ENCODE measurements around the gene CYBA. TPM values are rescaled to one million over a fixed set of nuclear protein-coding genes. Genes with fewer than 3 reads are reported as not detected.

Gene CYBA
- total RNA-seq (ENCODE audit: low replicate concordance) = 41.5 and 98.0 TPM in 2 replicates

- peak; percentile 39 for DNase-seq (ENCODE audit: low read depth)
- no peak for TF ChIP-seq CTCF (IDR thresholded peaks at IDR 0.05; ENCODE audit: insufficient read depth, low read length)
- peak within 1 kb of the TSS; percentile 77 for H3K4me3 ChIP-seq (ENCODE audit: low read depth, low read length)
These were observed at the start of gene CYBA for GRCh38 chr16:88650749-88651275. TSS of gene CYBA (minus strand) at chr16:88651053. CDS start at chr16:88651013, 40 bp downstream.

GRCh38 chr16:88700322-88700635 lies 49.4 kb upstream of the CYBA start:
- no peak for TF ChIP-seq CTCF (IDR thresholded peaks at IDR 0.05; ENCODE audit: insufficient read depth, low read length)
- H3K4me3 ChIP-seq (ENCODE audit: low read depth, low read length) = no peak overlapping the region
- no peak for DNase-seq (ENCODE audit: low read depth)

DNA sequence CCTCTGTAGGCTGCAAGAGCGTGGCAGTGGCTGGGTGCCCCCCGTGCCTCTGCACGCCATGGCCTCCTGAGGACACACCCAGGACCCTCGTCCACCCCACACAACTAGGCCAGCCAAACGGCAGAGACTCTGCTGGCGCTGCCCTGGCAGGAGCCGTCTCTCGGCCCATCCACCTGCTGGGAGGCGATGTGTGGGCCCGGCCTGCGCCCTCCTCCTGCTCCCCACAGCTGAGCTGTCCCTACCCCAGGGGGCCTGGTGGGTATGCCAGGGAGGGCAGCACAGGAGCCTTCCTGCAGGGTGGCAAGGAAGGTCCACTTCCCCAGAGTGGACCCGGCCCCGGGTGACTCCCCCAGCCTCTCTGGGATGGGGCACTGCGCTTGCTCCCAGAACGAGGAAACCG lies 48.3 kb upstream of the CYBA start:
- no peak overlapping the region for H3K4me3 ChIP-seq (ENCODE audit: low read depth, low read length)
- DNase-seq (ENCODE audit: low read depth) = no peak

DNA sequence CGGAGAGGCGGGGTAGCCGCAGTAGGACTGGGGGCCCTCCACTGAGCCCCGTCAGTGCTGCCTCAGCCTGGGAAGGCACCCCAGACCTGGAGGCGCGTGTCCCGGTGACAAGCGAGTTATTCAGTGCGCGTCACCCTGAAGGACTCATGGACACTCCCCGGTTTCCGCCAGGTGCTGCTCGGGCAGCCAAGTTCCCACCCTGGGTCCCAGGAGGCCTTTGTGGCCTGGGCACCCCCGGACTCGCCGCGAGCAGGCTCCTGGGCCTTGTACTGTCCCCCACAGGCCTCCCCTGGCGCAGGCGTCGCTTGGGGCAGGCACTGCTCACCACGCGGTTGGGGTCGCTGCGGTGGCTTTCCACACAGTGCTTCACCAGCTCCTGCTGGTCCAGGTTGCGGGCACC lies 47.8 kb upstream of the CYBA start:
- no peak for TF ChIP-seq CTCF (IDR thresholded peaks at IDR 0.05; ENCODE audit: insufficient read depth, low read length)
- no peak for DNase-seq (ENCODE audit: low read depth)
- no peak overlapping the region for H3K4me3 ChIP-seq (ENCODE audit: low read depth, low read length)

More for the DNA sequence above, 48.3 kb upstream of the CYBA start:
- TF ChIP-seq CTCF (IDR thresholded peaks at IDR 0.05; ENCODE audit: insufficient read depth, low read length) = no peak

DNA sequence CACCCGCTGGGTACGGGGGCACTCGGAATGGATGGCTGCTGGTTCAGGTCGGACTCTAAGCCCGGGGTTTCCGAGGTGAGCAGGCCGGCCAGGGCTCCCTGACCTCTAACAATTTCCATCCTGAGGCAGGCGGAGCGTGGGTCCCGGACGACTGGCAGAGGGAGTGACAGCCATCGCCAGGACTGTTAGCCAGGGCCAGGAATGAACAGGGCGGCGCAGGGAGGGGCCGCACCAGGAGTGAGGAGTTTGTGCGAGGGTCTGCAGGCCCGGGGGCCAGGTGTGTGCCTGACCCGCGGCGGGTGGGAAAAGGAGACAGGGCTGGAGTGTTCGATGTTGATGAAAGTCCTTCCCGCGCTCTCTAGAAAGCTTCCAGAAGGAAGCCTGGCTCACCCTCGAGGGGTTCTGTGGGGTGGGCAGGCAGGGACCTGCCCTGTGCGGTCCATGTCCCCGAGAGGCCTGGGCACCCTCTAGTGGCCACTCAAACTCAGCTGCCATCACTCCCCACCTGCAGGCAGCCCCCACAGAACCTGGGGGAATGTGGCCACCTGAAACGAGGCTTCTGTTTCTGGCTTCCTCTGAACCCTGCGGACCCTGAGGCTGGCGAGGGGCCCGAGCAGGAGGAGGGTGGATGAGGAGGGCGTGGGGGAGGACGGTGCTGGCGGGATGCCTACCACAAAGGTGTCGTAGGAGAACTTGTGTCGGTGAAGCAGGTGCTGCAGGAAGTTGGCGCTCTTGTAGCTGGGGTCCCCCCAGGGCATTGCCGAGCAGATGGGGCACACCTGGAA lies 47.2 kb upstream of the CYBA start:
- TF ChIP-seq CTCF (IDR thresholded peaks at IDR 0.05; ENCODE audit: insufficient read depth, low read length) = no peak
- DNase-seq (ENCODE audit: low read depth) = no peak
- no peak overlapping the region for H3K4me3 ChIP-seq (ENCODE audit: low read depth, low read length)

DNA sequence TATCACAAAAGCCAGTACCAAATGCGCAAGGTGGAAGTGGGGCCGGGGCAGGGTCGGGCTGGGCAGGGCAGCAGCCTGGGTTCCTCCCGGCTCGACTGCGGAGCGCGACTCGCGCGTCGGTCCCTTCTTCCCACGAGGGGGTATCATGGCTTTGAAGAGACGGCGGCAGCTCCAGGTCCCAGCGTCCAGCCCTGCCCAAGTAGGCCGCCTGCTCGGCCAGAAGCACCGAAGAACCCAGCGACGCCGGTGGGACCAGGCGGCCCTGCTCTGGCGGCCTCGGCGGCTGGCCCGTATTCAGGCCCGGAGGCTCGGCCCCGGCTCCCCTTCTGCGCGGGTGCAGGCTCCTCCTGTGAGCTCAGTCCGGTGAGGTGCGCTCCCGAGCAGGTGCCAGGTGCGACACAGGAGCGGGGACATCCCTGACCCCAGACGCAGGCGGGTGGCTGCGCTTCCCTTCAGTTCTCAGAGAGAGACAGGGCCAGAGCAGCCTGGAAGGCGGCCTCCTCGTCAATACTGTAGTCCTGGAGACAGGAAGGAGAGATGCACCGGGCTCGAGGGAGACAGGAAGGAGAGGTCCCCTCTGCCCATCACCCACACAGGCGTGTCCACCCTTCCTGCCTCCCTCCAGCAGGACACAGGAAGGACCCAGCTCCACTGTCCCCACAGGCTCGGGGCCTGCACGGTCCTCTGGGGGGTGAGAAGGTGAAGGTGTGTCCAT lies 46.4 kb upstream of the CYBA start:
- H3K4me3 ChIP-seq (ENCODE audit: low read depth, low read length) = no peak overlapping the region
- DNase-seq (ENCODE audit: low read depth) = no peak
- TF ChIP-seq CTCF (IDR thresholded peaks at IDR 0.05; ENCODE audit: insufficient read depth, low read length) = no peak

Measured in fibroblast of the aortic adventitia (primary cell).